ENCODE data around the gene GFY. TPM values are rescaled to one million over a fixed set of nuclear protein-coding genes. Genes with fewer than 3 reads are reported as not detected.
"Not testable (repeated sequence)": the region's sequence is repeated elsewhere in the genome, so short reads cannot be mapped to it uniquely, and the experiment has no call there.

The GFY gene
- total RNA-seq, 1 donor from 2014 or later, result not detected

DNA sequence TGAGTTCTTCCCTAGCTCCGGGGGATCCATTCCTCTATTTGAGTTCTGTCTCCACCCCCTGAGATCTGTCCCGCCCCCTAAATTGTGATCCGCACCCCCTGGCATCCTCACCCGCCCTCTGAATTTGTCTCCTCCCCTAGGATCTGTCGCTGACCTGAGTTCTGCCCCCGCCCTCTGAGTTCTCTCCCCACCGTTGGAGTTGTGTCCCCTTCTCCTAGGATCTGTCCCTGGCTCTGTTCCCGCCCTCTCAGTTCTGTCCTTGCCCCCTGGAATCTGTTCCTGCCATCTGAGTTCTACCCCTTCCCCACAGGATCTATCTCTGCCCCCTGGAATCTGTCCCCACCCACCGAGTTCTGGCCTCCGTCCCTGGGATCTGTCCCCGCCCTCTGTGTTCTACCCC is 17.2 kb downstream of the GFY start:
- DNase-seq (ENCODE audit: low spot score in 2 of 2) (no peak), FAIRE-seq (no peak)

DNA sequence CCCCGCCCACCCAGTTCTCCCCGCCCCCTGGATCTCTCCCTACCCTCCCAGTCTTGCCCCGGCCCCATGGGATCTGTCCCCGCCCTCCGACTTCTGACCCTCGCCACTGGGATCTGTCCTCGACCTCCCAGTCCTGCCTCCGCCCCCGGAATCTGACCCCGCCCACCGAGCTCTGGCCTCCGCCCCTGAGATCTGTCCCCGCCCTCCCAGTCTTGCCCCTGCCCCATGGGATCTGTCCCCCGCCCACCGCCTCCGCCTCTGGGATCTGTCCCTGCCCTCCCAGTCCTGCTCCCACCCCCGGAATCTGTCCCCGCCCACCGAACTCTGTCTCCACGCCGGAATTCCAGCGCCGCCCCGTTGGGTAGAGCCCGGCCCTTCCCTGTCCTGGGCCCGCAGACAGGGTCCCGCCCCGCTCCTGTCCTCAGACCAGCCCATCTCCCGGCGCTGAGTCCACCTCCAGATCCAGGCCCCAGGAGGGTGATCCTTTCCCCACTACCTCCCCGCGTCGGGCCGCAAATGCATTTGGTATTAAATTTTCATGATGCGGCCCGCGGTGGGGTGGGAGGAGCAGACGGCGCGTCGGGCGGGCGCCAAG is 17.7 kb downstream of the GFY start:
- DNase-seq (ENCODE audit: low spot score in 2 of 2) (peak; percentile 64 to 76), FAIRE-seq (no peak)

DNA sequence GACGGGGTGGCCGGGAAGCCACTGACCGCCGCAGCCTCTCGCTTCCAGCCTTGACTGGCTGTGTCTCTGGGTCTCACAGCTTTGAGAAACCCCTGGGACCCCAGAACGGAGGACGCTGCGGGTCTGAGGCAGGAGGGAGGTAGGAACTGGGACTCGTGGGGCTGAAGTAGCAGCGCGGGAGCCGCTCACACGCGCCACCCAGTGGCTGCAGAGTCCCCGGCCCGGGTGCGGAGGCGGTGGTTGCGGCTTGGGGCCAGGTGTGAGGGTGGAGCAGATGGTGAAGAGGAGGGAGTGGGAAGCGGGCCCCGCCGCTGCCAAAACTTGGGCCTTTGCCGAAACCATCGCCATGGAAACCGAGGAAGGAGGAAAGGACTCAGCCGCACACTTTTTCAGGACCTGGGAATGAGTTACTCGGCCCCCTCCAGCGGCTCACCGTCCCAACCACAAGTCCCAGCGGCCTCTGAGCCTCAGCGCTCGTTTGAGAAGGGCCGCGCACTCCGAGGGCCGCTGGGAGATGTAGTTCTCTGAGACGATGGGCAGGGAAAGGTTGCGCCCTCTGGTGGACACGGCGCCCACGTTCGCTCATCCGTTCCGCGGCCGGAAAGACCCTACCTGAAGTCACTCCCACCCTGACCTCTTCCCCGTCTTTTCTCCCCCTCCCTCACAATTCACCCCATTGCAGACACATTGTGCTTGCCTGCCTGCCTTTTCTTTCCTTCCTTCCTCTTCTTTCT is 18.3 kb downstream of the GFY start:
- FAIRE-seq (no peak), DNase-seq (ENCODE audit: low spot score in 2 of 2) (peak; percentile 90 to 94)

DNA sequence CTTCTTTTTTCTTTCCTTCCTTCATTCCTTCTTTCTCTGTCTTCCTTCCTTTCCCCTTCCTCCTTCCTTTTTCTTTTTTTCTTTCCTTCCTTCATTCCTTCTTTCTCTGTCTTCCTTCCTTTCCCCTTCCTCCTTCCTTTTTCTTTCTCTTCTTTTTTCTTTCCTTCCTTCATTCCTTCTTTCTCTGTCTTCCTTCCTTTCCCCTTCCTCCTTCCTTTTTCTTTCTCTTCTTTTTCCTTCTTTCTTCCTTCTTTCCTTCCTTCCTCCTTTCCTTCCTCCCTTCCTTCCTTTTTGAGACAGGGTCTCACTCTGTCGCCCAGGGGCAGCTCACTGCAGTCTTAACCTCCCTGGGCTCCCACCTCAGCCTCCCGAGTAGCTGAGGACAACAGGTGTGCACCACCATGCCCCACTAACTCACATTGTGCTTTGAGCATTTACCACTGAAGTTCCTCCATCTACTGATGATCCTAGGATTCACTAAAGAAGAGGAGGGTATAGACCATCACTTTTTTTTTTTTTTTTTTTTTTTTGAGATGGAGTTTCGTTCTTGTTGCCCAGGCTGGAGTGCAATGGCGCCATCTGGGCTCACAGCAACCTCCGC is 19.0 kb downstream of the GFY start:
- not testable (repeated sequence) for FAIRE-seq; DNase-seq (ENCODE audit: low spot score in 2 of 2)

DNA sequence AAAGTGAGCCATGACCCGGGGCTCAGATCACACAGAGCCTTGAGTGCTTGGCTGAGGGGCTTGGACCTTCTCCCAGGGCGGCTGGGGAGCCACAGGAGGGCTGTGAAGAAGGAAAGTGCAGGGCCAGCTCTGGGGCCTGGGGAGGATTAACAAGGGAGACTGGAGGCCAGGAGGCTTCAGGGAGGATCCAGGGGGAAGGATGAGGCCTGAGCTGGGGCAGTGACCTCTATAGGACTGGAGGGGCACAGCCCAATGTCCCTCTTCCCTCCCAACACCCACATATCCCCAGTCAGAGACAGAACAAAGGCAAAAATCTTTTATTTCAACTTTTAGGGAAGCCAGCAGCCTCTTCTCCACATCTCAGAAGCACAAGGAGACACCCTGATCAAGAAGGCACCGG is 20.8 kb downstream of the GFY start:
- no peak for FAIRE-seq

DNA sequence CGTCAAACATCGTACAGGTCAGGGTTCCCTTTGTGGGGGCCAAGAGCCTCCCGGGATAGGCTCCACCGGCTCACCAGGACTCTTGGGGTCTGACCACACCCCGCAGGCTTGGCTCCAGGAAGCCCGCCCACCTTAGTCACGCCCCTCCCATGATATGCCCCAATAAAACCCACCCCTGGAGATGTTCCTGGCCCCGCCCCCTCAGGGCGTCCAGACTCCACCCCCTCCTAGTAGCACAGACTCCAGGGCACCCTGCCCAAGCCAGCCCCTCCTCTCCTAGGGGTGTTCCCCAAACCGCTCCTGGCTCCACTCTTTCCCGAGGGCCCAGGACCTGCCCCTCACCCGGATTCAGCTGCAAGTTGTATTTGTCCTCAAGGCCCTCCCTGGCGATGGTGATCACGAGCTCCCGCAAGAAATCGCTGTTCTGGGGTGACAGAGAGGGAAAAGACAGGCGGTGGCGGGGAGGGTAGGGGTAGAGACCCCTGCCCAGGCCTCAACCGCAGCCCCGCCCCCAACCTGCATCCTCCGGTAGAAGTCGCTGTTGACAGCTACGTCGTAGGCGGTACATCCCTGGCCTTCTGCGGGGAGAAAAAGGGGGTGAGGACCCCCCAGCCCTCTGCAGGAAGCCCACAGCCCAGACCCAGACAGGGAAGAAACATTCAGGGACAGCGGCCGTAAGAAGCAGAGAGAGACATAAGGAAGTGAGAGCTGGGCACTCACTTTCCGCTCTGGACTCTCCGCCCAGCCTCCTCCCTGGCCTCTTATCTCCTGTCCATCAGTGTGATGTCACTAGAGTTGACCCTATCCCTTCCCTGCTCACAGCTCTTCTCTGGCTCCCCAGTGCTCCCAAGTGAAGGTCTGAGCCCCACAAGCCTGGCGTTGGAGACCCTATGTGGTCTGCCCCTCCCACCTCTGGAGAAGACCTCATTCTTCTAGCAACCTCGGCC is 22.6 kb downstream of the GFY start:
- FAIRE-seq (no peak), DNase-seq (ENCODE audit: low spot score in 2 of 2) (no peak)

More for the DNA sequence above, 20.8 kb downstream of the GFY start:
- no peak for DNase-seq (ENCODE audit: low spot score in 2 of 2)

DNA sequence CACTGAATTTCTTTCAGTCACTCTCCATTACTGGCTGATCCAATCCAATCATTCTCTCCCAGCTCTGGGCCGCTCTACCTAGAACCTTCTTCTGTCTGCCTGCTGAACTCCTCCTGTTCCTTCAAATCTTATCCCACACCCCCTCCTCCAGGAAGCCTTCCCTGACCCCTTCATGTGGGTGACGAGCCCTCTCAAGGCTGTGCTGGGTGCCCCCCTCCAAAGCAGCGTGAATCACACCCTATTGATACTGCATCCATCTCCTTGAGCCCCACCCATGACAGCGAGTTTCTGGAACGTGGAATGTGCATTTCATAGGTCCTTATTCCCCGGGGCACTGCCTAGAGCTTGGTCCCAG is 23.2 kb downstream of the GFY start:
- FAIRE-seq (no peak), DNase-seq (ENCODE audit: low spot score in 2 of 2) (no peak)

DNA sequence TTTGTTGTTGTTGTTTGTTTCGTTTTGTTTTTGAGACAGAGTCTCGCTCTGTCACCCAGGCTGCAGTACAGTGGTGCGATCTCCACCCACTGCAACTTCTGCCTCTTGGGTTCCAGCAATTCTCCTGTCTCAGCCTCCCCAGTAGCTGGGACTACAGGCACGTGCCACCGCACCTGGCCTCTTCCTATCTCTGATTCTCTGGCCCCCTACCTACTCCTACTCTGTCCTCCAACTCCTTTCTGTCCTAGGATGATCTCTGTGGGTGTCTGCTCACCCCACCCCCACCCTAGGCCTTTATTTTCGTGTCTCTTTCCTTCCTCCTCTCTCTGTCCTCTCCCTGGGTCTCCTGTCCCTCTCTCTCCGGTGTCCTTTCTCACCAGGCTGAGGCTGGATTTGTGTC is 25.2 kb downstream of the GFY start:
- no peak for DNase-seq (ENCODE audit: low spot score in 2 of 2)
- FAIRE-seq, result no peak

DNA sequence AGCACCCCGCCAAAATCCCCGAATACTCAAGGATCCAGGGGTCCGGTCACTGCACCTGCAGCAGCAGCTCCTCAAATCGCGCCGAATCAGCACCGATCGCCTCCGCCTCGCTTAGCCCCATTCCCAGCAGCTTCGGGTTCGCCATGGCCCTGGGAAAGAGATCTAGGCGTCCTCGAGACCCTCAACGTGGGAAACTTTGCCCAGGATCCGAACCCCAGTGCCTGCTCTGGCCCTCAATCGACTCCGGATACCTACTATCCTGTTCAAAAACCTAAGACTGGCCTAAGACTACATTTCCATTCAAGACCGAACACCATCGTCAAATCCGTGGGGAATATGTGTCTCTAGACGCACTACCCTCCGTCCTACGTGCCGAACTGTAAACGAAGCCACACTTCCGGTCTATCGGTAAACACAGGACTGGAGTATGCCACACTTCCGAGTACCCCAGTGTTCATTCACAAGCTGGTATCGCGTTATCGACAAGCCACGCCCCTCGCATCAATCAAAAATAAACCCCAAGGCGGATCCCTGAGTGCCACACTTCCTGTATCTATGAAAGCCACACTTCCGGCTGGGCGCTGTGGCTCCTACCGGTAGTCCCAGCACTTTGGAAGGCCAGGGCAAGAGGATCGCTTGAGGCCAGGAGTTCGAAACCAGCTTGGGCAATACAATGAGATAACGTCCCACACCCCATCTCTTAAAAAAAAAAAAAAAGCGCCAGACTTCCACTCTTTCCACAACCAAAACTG is 26.4 kb downstream of the GFY start, which contains the start of gene PIH1D1:
TSS of gene PIH1D1 (minus strand) at position 385 of the 752 bp plus-strand sequence. CDS start at position 145, 240 bp downstream.
- FAIRE-seq (no peak), DNase-seq (ENCODE audit: low spot score in 2 of 2) (peak; percentile 81 to 90)

DNA sequence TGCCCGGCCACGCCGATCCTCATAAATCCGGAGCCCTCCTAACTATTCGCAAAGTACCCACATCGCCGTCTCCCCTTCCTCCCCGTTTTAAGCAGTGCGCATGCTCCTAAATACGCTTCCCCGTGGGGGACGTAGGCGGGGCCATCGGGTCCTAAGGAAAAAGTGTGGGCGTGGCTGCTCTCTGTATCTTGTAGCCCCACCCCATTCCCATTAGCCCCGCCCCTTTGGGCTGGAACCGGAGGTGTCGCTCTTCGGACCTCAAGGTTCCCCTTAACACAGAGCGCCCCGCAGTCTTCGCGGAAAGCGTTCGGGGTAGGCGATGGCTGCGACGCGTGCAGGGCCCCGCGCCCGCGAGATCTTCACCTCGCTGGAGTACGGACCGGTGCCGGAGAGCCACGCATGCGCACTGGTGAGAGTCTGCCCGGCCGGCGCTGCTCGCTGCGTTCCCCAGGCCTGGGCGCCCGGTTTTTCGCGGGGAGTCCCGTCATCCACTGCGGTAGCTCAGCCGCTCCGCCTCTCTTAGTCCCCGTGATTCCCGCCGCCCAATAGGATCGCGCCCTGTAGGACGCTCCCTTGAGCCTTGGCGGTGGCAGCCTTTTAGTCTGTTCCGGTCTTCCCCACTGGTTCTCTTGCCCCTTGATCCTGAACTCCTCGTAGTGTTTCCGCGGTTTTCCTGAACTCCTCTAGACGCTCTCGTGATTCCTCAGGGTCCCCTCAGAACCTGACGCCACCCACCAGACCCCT is 28.0 kb downstream of the GFY start, which contains the start of gene ALDH16A1:
TSS of gene ALDH16A1 (plus strand) at position 213 of the 744 bp plus-strand sequence. CDS start at position 320, 107 bp downstream.
- DNase-seq (ENCODE audit: low spot score in 2 of 2), result peak; percentile 93 to 98
- FAIRE-seq, result no peak

DNA sequence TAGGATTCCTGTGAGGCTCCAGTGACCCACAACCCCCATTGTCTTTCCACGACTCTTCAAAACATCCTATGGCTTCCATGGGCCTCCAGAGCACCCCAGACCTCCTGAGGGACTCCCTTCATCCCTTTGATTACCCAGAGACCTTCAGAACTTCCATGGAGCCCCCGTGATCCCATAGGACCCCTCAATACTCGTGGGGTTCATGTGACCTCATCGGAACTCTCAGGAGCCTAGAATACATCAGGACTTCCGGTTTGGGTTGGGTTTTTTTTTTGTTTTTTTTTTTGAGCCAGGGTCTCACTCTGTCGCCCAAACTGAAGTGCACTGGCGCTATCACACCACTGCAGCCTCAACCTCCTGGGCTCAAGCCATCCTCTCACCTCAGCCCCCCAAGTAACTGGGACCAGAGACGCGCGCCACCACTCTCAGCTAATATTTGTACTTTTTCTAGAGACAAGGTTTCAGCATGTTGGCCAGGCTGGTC is 28.6 kb downstream of the GFY start:
- DNase-seq (ENCODE audit: low spot score in 2 of 2), result no peak
- no peak for FAIRE-seq

DNA sequence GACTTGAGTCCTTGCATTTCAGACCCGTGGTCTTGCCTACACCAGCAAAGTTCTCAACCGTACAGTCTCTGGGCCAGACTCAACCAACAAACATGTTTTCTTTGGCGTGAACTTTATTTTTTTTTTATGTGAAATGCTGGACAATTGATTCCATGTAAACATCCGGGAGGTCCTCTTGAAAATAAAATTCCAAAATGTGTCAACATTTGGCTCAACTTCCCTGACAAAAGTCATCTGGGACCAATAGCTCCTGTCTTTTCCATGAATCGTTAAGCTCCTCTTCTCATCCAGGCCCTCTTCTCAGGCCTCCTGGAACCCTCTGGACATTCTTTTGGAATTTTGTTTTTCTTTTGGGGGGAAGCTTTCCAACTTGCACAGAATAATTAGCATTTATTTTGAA is 30.6 kb downstream of the GFY start:
- FAIRE-seq (no peak), DNase-seq (ENCODE audit: low spot score in 2 of 2) (no peak)

DNA sequence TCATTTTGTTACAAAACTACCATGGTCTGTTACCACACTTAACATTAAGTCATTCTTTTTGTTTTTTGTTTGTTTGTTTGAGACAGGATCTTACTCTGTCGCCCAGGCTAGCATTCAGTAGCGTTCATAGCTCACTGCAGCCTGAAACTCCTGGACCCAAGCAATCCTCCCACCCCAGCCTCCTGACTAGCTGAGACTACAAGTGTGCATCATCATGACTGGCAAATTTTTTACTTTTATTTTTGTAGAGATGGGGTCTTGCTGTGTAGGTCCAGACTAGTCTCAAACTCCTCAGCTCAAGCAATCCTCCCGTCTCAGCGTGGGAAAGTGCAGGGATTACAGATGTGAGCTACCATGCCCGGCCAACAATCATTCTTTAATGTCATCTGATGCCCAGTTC is 31.1 kb downstream of the GFY start:
- no peak for FAIRE-seq
- no peak for DNase-seq (ENCODE audit: low spot score in 2 of 2)

DNA sequence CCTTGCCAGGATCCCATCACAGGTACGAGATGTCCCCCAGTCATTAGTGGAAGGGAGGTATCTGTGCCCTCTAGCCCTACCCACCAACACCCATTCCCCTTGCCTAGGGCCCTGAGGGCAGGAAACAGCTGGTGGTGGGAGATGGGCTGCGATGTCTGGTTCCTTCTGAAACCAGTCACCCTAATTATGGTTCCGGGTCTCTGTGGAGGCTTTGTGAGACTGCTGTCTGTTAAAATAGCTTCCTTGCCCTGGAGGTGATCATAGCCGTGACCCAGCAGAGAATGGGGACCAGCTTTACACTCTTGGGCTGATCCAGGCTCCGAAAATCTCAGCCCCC is 33.3 kb downstream of the GFY start:
- DNase-seq (ENCODE audit: low spot score in 2 of 2) (no peak), FAIRE-seq (no peak)

DNA sequence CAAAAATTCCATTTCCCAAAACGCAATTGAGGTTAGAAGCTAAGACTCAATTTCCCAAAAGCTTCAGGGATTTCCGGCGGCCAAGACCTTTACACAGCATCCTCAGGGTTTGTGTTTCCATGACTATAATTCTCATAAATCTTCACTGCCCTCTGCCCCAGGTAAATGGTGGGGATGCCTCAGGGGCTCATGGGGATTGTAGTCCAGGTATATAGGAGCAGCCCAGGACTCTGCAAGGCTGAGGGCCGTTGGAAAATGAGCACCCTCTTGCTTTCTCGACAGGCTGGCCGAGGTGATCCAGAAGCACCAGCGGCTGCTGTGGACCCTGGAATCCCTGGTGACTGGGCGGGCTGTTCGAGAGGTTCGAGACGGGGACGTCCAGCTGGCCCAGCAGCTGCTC is 34.2 kb downstream of the GFY start:
- DNase-seq (ENCODE audit: low spot score in 2 of 2), result no peak
- no peak for FAIRE-seq

DNA sequence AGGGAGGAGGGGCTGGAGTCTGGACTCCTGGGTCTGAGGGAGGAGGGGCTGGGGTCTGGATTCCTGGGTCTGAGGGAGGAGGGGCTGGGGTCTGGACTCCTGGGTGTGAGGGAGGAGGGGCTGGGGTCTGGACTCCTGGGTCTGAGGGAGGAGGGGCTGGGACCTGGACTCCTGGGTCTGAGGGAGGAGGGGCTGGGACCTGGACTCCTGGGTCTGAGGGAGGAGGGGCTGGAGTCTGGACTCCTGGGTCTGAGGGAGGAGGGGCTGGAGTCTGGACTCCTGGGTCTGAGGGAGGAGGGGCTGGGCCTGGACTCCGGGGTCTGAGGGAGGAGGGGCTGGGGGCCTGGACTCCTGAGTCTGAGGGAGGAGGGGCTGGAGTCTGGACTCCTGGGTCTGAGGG is 35.9 kb downstream of the GFY start:
- FAIRE-seq; DNase-seq (ENCODE audit: low spot score in 2 of 2): not testable (repeated sequence)

DNA sequence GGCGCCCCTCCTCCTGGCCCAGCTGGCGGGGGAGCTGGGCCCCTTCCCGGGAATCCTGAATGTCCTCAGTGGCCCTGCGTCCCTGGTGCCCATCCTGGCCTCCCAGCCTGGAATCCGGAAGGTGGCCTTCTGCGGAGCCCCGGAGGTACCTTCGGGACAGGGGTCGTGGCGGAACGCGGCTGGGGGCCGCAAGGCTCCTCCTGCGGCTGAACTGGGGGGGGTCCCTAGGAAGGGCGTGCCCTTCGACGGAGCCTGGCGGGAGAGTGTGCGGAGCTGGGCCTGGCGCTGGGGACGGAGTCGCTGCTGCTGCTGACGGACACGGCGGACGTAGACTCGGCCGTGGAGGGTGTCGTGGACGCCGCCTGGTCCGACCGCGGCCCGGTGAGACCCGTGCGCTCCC is 36.5 kb downstream of the GFY start:
- no peak for FAIRE-seq
- no peak for DNase-seq (ENCODE audit: low spot score in 2 of 2)

DNA sequence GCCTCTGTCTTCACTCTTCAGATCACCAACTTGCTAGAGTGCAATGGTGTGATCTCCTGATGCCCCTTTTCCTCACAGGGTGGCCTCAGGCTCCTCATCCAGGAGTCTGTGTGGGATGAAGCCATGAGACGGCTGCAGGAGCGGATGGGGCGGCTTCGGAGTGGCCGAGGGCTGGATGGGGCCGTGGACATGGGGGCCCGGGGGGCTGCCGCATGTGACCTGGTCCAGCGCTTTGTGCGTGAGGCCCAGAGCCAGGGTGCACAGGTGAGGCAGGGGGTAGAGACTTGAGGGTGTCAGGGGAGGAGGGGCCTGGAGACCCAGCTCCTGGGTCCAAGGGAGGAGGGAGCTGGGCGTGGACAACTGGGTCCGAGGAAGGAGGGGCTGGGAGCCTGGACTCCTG is 37.3 kb downstream of the GFY start:
- FAIRE-seq, result no peak
- DNase-seq (ENCODE audit: low spot score in 2 of 2), result no peak
